PFSK-1 (cell line): ENCODE measurements around the gene TTC4.

Experiments used
- FOXP2 ChIP-seq: optimal IDR thresholded peaks from 2 replicates; pipeline ENCODE3; 2011; ENCODE audit warnings: borderline replicate concordance, control low read depth, inconsistent platforms; ENCODE audit not compliant: insufficient read depth; ENCODE audit errors: extremely low read length, extremely low read depth
- POLR2AphosphoS5 ChIP-seq: IDR thresholded peaks from 2 replicates; pipeline ENCODE4 v1.6.1; 2012; ENCODE audit warnings: low read depth, mild to moderate bottlenecking, control low read depth, low read length, moderate library complexity
- SIN3A ChIP-seq: IDR thresholded peaks from 2 replicates; pipeline ENCODE4 v1.6.1; 2012; ENCODE audit warnings: mild to moderate bottlenecking, low read length, moderate library complexity, borderline replicate concordance; ENCODE audit not compliant: insufficient read depth
- TAF1 ChIP-seq: IDR thresholded peaks from 2 replicates; pipeline ENCODE4 v1.6.1; 2012; ENCODE audit warnings: low read length, control low read depth, borderline replicate concordance; ENCODE audit not compliant: insufficient read depth
- TF ChIP-seq, protein P1 (sequence below), 2 experiments: IDR thresholded peaks; 2 replicates each; pipeline versions ENCODE4 v1.6.1 to v1.8.0; 2011 to 2012; ENCODE audit warnings: low read depth in 2 of 2, low read length in 2 of 2, control low read depth in 1 of 2, inconsistent platforms in 1 of 2, mild to moderate bottlenecking in 1 of 2, moderate library complexity in 1 of 2; ENCODE audit not compliant: insufficient read depth in 1 of 2

The TTC4 gene

DNA sequence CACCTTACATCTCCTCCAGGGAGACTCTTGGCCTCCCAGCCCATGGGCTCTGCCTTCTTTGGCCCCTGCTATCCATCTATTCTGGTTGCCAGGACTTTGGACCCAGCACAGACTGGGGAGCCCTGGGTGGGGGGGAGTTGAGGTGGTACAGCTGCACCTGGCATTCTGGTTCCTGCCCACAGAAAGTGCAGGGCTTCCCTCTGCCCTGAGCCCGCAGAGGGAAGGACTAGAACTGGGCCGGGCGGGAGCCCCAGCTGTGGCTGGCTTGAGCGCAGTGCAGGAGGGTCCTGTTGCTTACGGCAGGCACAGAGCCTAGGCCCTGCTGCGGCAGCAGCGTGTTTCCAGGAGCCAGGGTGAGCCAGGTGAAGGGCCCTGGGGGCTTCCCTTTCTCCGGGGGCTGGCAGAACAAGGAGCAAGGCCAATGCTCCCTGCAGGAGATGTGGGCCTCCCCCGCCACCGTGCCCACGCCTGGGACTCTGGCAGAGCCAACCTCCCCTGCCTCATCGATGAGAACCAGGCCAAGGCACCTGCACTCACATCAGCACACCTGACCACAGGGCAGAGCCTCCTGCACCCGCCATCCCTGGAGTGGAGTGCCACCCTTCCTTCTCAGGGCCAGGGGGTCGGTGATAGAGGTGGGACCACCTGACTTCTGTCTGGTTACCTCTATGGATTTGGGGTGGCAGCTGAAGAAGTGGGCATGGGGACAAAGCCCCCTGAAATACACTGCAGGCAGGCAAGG, 32.6 kb downstream of the TTC4 start:
- TF ChIP-seq SIN3A (no peak), FOXP2 (no peak), TAF1 (no peak), POLR2AphosphoS5 (no peak)
- TF ChIP-seq, protein P1, sequence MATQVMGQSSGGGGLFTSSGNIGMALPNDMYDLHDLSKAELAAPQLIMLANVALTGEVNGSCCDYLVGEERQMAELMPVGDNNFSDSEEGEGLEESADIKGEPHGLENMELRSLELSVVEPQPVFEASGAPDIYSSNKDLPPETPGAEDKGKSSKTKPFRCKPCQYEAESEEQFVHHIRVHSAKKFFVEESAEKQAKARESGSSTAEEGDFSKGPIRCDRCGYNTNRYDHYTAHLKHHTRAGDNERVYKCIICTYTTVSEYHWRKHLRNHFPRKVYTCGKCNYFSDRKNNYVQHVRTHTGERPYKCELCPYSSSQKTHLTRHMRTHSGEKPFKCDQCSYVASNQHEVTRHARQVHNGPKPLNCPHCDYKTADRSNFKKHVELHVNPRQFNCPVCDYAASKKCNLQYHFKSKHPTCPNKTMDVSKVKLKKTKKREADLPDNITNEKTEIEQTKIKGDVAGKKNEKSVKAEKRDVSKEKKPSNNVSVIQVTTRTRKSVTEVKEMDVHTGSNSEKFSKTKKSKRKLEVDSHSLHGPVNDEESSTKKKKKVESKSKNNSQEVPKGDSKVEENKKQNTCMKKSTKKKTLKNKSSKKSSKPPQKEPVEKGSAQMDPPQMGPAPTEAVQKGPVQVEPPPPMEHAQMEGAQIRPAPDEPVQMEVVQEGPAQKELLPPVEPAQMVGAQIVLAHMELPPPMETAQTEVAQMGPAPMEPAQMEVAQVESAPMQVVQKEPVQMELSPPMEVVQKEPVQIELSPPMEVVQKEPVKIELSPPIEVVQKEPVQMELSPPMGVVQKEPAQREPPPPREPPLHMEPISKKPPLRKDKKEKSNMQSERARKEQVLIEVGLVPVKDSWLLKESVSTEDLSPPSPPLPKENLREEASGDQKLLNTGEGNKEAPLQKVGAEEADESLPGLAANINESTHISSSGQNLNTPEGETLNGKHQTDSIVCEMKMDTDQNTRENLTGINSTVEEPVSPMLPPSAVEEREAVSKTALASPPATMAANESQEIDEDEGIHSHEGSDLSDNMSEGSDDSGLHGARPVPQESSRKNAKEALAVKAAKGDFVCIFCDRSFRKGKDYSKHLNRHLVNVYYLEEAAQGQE (IDR thresholded peaks at IDR 0.05; ENCODE audit: insufficient read depth in 1 of 2, low read depth in 2 of 2, low read length in 2 of 2) = no peak

DNA sequence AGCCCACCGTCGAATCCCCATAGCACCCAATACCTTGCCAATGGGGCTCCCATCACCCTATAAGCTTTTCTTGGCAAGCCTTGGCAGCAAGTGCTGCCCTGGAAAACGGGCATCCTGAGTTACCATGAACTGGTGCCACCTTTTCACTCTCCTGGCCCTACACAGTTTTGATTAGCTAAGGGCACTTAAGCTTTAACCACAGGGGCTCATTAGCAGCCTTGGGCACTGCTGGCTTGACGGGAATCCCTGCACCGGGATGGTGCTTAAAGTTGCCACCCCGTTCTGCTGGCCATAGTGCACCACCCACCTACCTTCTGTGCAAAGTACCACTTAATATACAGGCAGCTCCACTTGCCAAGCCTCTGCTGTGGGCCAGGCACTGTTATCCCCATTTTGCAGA, 34.9 kb downstream of the TTC4 start:
- TF ChIP-seq, protein P1 (IDR thresholded peaks at IDR 0.05; ENCODE audit: insufficient read depth in 1 of 2, low read depth in 2 of 2, low read length in 2 of 2) = no peak
- TF ChIP-seq TAF1 (no peak), FOXP2 (no peak), POLR2AphosphoS5 (no peak), SIN3A (no peak)

DNA sequence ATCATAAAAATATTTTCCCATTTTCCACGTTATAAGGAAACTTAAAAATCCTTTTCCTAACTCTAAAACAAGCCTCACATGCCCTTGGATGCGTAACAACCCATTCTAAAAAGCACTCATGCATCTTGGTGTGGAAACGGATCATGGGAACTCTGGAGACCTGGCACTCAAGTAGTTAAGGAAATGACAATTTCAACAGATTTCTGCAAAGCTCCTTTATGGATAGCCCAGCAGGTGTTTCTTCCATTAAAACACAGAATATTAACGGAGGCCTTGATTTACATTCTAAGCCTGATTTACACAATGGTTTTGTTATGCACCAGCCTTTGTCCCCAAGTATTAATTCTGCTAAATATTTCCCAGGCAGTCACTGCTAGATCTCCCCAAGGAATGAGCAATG, 35.8 kb downstream of the TTC4 start:
- no peak for TF ChIP-seq POLR2AphosphoS5
- TF ChIP-seq, protein P1 (IDR thresholded peaks at IDR 0.05; ENCODE audit: insufficient read depth in 1 of 2, low read depth in 2 of 2, low read length in 2 of 2) = no peak
- TF ChIP-seq TAF1 = no peak
- TF ChIP-seq SIN3A = no peak
- TF ChIP-seq FOXP2 = no peak

DNA sequence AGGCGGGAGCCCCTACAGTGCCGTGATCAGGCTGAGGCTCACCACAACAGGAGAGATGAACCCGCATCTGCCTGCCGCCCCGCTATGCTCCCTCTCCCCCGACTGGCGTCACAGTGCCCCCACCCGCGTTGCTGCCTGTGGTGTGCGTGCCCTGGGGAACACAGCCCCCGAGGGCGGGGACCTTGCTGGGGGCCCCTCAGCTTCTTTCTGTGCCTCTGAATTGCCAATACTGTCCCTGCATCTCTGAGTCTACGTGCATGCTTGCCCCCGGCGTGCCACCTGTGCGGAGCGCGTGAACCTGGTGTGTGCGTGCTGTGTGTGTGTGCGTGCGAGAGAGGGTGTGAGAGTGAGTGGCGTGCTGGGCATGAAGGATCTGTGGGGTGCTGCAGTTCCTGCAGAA, 38.4 kb downstream of the TTC4 start:
- TF ChIP-seq SIN3A = no peak
- TF ChIP-seq, protein P1 (IDR thresholded peaks at IDR 0.05; ENCODE audit: insufficient read depth in 1 of 2, low read depth in 2 of 2, low read length in 2 of 2) = no peak
- no peak for TF ChIP-seq FOXP2
- TF ChIP-seq TAF1 = no peak
- TF ChIP-seq POLR2AphosphoS5 = no peak
